CD4-positive, alpha-beta T cell treated with Interferon alpha-2 for 1 hour (primary cell): ENCODE data around the gene BICD2.
"Not testable (repeated sequence)": the region's sequence is repeated elsewhere in the genome, so short reads cannot be mapped to it uniquely, and the experiment has no call there.

ENCODE experiments used
- DNase-seq, 2 donors: peaks; one replicate each; pipeline ENCODE4 v3.0.0-alpha.2; 2020 to 2022

BICD2 gene

DNA sequence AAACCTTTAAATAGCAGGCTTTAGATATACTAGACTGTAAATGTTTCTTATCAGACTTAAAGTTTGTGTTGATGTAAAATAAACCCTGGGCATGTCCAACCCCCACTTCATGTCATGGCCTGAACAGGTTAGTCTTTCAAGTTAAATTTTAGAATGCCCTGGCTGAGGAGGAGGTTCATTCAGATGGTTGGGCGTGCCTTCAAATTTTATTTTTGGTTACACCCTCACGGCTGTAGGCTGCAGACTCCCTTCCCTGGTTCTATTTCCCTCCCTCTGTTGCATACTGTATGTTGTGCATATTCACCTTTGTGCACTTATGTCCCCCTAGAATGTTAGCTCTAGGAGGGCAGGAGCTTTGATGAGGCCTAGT, 5.3 kb upstream of the BICD2 start:
- DNase-seq, result no peak

DNA sequence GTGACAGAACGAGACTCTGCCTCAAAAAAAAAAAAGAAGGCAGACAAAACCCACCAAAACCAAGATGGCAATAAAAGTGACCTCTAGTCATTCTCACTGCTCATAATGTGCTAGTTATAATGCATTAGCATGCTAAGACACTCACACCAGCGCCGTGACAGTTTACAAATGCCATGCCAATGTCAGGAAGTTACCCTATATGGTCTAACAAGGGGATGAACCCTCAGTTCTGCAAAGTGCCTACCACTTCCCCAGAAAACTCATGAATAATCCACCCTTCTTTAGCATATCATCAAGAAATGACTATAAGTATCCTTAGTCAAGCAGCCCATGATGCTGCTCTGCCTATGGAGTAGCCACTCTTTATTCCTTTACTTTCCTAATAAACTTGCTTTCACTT, 4.7 kb upstream of the BICD2 start:
- DNase-seq, result no peak

DNA sequence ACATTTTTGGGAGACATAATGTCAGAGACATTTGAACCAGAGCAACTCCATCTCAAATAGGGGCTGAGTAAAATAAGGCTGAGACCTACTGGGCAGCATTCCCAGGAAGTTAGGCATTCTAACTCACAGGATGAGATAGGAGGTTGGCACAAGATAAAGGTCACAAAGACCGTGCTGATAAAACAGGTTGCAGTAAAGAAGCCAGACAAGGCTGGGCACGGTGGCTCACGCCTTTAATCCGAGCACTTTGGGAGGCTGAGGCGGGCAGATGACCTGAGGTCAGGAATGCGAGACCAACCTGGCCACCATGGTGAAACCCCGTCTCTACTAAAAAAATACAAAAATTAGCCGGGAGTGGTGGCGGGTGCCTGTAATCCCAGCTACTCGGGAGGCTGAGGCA, 4.2 kb upstream of the BICD2 start:
- DNase-seq, result not testable (repeated sequence)

DNA sequence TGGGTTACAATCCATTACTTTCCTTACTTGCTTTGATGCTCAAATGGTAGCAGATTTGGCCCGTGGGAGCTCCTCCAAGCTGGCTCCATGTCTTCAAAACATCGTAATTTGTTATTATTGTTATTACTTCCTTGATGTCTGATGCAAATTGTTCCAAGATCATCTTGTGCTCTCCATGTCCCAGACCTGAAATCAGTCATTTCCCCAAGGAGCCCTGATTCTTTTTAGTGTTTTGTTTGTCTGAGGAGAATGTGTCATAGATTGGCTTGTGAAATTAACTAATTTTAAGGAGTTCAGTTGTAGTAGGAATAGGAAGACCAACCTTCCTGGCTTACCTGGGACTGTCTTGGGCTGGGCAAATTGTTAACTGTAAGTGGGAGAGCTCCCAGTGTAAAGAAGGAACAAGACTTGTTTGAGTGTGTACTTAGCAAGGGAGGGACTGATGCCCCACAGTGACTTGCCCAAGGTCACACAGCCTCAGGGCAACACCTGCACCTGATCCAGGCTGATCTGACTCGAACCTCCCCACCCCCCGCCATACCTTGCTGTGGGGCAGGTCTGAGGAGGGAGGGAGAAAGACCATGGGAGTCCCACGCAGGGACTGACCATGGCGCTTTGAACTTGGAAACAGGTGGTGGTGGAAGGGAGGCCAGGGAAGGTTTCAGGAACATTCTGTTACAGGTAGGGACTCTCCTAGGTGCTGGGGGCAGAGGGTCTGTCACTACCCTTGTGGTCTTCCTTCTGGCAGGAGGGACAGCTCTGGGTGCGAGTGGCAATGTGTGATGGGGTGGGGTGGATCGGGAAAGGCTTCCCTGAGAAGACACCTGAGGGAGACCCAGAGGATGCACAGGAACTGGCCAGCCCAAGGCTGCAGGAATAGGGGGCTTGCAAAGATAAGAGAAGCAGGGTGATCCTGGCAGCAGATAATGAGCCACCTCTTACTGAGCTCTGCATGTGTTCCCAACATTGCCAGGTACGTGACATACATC, 2.7 kb upstream of the BICD2 start:
- DNase-seq, result no peak

DNA sequence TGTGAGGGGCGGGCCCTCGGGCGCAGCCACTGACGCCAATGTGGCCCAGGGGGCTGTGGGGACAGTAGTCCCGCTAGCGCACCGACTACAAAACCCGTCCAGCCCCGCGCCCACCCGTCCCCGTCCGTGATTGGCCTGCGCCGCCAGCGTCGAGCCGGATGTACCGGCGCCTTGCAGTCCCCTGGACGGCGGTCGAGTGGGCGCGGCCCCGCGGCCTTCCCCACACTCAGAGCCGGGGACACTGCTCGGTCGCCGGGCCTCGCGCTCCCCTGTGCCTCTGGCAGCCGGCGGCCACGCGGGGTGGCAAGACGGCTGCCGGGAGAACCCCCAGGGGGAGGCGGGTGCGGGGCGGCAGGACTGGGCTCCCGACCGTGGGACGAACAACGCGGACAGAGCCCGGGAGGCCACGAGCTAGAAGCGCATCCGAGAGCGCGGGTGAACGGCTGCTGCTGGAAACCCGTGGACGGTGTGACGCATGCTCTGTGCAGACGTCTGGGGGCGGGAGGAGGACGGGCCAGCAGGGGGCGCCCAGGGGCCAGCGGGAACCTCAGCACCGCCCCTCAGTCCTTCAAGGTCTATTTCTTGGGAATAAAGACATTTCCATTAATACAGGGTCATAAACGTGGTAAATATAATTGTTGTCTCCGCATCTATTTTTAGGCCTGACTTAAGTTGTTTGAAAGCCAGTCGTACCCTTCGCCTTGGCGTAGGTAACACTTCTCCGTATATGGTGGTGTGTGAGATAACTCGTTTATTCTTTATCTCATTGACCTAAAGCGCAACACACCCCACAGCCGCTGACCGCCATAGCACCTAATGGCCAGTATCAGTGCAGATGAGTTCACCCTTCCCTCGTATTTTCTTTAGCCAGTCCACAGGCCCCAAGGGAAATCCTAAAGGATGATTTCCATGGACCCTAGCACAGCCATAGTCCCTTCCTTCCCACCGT, 629 bp upstream of the BICD2 start:
- peak; percentile 98 to 99 for DNase-seq

DNA sequence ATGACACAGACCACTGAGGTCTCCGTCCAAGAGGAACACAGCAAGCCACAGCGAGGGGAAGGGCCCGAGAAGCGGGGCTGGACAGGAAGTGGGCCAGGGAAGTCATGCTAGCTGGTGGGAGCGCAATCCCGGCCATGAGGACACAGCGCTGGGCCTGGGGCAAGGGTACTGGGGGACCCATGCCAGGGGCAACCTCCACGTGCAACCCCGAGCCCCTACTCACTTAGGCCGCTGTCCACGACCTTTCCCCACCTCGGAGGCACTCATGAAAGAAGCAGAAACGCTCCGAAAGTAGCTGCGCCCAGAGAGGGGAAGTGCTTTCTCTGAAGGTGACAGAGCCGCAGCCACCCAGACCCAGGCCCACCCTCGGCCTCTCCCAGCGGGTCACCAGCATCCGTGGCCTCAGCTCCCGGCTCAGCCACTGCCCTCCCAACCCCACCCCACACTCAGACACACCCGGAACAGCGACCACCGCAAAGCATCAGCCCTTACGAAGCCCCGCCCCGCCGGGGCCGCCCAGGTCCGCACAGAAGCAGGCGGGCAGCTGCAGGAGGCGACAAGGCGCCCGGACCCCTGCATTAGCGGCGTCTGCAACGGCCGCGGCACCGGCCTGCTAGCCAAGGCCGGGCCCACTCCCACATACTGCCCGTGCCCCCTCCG, 782 bp downstream of the BICD2 start:
- peak in 1 of 2 donors; percentile 33 for DNase-seq

DNA sequence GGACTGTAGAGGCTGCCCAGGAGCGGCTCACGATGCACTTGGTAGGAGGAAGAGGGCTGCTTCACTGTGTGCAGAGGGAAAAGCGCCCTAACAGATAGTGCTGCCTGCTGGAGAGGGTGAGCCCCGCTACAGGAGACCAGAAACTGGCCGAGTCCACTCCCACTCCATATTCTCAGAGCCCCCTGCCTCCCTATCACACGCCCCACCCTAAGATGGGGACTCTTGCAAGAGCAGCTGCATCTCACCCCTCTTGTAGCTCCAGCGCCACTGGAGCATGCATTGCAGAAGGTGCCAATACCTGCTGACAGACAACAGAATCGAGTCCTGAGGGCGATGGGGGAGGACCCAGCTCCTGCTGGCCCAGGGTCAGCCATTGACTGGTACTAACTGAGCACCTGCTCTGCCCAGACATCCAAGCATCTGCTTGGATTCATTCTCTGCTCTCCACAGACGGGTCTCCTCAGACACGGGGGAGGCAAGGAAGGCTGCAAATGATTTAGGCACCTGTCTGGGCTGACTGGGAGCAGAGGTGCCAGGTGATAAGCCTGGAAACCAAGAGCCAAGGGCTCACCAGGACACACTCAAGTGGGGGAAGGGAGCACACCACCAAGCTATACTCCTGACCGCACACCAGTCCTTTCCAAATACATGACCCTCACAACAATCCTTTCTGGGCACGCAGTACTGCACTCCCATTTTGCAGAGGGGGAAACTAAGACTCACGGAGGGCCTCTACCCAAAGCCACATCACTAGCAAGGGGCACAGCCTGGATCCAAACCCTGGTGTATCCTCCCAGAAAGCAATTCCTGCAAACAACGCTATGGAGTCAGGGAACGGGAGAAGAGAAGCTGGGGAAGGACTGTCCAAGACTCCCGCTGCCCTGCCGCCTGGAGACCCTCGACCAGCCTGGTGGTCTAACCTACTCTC, 1.6 kb downstream of the BICD2 start:
- DNase-seq, result no peak

DNA sequence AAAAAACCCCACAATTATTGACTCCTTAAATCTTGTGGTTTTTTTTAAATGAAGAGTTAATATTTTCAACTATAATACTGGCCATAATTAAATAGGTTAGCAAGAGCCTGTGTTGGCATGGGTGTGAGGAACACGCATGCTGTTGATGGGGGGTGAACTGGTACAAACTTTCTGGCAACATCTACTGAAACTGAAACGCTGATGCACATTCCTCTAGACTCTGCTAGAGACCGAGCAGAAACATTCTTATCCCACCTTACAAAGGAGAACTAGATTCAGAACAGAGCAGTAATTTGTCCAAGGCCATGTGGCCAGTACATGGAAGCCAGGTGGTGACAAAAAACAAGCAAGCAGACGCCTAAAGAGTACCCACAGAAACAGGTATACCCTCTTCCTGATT, 2.4 kb downstream of the BICD2 start:
- DNase-seq, result no peak

DNA sequence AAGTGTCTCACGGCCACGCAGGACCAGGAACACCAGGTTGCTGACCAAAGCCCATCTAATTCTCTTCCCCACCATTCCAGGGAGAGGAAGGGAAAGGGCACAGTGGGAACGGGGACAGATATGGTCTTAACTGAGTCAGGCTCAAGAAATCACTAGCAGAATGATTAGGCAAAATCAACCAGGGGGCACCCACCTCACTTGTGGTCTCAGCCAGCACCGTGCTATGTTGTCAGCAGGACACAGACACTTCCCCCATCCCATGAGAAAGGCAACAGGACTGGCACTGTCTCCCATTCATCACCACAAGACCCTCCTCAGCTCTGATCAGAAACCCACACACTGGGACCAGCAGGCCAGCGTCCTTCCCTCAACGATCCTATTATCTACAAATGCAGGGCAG, 2.9 kb downstream of the BICD2 start:
- no peak for DNase-seq

DNA sequence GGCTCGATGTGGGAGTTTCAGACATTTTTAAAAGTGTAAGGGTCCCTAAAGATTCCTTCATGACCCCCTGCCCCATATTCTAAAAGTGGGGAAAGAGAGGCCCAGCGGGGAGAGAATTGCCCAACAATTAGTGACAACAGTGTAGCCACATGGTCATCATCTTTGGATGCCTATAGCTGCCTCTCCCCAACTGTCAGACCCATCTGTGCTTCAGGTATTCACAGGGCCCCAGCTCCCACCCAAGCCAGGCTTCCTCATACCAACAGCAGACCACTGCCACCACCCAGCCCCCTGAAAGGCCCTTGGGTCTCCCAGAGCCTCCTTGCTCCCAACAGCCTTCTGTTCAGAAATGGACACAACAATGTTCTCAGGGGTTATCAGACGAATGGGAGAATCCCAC, 4.1 kb downstream of the BICD2 start:
- DNase-seq, result no peak

DNA sequence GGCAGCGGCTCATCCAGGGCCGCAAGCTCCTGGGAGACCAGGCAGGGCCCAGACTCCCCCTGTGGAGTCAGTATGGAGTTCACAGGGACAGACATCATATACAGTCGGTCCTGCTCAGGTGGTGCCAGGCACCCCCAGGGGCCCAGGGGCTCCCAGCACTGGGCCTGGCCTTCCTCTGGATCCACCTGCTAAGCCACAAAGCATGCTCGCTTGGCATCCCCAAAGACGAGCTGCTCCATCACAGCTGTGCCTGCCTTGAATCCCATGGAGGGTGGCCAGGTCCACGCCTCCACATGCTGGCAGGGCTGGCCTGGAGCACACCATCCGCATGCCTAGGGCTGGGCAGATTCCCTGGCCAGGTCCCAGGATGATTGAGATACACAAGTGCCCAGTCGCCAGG, 4.6 kb downstream of the BICD2 start:
- DNase-seq, result no peak

DNA sequence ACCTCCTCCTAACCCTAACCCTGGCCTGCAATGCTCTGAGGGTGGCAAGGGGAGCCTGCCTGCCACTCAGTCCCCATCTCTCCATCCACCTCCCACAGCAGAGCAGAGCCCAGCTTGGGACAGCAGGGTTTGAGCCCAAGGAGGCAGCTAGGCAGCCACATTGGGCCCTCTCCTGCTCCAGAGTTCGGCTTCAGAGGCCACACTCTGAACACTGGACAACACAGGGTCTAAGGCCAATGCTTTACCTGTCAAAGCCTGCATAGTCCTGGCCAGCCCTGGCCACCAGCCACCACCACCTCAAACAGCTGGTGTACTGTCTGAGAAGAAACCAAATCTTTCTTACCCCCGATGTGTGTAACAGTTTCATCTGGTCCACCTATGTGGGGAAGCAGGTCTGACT, 5.2 kb downstream of the BICD2 start:
- no peak for DNase-seq

DNA sequence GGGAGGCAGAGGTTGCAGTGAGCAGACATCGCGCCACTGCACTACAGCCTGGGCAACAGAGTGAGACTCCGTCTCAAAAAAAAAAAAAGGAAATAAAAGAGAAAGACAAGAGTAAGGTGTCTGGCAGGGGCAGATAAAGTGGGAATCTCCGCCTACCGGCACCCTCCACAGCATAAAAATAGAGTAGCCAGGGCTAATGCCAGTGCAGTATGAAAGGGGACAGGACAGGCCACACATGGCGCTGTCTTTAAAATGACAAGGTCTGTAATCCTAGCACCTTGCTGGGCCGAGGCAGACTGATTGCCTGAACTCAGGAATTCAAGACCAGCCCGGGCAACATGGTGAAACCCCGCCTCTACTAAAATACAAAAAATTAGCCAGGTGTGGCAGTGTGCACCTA, 7.8 kb downstream of the BICD2 start:
- no peak for DNase-seq

DNA sequence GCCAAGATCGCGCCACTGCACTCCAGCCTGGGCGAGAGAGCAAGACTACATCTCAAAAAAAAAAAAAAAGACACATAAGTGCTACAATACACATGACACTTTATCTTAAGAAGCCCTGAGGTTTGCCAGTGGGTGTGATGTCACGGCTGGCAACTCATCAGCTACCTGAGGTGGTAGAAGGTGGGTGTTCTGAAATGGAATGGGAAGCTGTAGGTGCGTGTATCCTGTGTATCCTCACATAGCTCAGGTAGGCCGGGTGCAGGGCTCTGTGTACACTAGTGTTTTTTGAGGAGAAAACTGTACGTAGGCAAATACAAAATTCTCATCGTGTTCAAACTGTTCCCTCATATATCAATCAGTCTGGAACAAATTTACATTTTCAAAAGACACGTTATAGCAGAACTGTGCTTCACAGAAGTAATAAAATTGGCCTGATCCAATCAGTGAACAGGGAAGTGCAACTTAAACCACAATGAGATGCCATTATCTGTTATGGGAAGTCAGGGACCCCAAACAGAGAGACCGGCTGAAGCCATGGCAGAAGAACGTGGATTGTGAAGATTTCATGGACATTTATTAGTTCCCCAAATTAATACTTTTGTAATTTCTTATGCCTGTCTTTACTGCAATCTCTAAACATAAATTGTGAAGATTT, 10.4 kb downstream of the BICD2 start:
- DNase-seq, result no peak

DNA sequence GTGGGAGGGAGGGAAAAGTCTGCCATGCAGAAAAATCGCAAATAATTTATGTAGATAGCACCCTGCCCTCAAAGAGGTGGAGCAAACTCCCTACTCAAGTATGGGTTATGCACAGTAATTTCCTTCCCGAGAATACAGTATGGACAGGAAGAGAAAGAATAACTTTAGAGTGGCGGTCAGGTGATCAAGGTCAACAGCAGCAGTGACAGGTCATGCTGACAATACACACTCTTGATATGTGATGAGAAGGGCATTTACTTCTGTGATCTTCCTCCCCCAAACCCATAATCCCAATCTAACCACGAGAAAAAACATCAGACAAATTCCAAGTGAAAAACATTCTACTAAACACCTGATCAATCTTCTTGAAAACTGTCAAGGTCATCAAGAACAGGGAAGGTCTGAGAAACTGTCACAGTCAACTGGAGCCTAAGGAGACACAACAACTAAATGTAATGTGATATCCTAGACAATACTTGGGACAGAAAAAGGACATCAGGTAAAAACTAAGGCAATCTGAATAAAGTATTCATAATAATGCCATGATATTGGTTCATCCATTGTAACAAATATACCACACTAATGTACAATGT, 11.7 kb downstream of the BICD2 start:
- no peak for DNase-seq

DNA sequence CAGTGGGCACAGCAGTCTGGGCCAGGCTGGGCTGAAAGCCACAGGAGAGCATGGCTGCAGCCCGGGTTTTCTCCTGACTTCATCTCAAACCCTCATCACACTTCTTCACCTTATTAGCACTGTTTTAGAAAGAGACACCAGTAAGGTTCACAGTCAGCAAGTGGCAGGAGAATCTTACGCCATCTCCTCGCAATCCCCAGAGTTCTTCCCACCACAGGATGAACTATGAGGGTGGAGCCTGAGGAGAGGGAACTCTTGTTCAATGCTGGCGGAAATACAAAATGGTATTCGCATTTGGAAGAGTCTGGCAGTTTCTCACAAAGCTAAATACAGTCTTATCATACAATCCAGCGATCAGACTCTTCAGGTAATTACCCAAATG, 14.7 kb downstream of the BICD2 start:
- no peak for DNase-seq

DNA sequence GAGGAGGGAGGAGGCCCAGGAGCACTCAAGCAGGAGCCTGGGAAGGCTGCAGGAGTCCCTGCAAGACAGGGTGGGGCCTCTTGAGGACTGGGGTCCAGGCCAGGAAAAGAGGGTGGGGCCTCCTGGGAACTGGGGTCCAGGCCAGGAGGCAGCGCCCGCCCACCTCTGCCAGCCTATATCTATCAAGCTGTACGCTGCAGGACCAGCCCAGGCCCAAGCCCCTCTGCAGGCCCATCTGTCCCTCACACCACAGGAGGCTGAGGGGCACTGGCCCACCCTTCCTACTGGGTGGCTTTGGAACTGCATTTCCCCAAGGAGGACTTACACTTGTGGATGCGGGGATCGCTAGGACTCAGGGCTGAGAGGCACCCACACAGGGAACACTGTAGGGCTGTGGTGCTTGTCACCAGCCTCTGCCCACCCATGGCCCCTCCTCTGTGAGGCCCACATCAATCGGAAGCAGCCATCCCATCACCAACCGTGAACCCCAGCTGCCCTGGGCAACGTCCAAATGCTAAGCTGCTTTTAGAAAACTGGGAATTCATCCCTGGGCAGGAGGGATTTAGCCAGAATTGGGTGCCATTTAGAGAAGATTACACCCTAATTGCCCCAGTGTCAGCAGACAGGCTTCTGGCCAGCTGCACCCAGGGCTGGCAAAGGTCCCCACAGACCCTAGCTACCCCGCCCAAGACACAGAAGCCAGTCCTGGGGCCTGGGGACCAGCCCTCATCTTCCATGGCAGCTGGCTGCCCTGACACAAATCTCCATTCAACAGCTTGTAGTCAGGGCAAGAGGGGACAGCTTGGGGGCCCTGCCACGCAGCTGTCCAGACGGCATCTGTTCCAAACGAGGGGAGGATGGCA, 15.3 kb downstream of the BICD2 start:
- no peak for DNase-seq

DNA sequence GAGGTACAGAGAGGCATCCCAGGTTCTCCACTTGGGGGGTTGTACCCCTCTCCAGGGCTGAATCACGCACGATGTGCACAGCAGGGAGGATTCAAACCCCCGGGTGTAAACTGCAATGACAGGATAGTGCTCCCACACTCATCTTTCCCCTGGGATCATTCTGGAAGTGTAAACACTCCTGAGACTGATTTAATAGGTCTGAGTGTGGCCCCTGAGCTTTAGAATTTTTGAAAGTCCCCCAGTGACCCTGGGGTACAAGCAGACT, 16.5 kb downstream of the BICD2 start:
- DNase-seq, result no peak

DNA sequence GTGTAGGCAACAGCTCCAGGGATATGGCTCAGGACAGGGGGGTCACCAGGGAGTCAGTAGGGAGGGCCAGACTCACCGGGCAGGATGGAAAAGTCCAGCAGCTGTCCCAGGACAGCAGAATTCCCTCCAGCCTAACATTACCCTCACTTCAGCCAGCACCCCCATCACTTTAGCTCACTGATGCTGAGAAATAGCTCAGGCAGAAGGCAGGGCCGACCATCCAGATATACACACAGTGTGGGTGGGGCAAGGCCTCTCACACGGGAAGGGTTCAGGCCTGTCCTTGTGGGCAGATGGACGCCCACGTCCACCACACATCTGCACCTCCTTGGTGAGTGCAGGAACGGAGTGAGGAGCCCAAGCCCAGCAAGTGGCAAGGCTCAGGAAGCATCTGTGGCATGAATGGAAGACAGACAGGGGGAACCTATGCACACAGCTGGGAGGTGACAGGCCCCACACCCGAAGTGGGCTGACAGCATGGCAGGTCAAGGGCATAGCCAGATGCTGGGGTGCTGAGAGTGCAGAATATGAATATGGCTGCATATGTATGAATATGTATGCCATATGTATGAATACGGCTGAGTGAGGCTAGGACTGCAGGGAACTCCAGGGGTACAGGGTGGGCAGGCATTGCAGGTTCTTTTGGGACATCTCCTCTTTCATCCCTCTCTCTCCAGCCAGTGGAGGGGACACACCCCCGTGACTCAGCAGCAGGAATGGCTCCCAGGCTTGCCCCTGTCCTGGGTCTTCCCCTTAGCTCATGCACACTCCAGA, 17.0 kb downstream of the BICD2 start:
- DNase-seq, result no peak
